DMS 273 (cell line): ENCODE data around the gene MAPK6.

Experiments
- DNase-seq: peaks from one replicate; lab custom pipeline; 2025; ENCODE audit not compliant: unreplicated experiment; lab: John Stamatoyannopoulos, UW

MAPK6 gene

DNA sequence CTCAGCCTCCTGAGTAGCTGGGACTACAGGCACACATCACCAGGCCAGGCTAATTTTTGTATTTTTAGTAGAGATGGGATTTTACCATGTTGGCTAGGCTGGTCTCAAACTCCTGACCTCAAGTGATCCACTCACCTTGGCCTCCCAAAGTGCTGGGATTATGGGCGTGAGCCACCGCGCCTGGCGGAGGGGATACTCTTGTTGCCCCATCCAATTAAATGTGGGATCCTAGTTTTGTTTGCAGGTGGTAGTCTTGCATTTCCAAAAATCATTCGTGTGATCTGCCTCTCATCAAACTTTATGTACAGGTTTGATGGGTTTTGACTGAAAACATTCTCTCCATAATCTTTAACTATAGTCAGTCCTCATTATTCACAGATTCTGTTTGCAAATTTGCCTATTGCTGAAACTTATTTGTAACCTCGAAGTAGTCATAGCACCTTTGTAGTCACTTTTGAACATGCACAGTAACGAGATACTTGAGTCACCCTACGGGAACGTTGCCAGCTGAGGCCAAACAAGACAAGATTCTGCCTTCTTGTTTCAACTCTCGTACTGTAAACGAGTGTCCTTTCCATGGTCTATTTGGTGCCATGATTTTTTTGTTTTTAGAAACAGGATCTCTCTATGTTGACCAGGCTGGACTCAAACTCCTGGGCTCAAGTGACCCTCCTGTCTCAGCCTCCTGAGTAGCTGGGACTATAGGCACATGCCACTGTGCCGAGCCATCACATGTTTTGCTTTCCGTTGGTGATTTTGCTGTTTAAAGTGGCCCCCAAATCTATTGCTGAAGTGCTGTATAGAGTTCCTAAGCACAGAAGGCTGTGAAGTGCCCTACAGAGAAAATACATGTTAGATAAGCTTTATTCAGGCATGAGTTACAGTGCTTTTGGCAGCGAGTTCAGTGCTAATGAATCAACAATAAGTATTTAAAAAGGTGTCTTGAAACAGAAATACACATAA lies 8.1 kb upstream of the MAPK6 start:
- peak; percentile 12 for DNase-seq

DNA sequence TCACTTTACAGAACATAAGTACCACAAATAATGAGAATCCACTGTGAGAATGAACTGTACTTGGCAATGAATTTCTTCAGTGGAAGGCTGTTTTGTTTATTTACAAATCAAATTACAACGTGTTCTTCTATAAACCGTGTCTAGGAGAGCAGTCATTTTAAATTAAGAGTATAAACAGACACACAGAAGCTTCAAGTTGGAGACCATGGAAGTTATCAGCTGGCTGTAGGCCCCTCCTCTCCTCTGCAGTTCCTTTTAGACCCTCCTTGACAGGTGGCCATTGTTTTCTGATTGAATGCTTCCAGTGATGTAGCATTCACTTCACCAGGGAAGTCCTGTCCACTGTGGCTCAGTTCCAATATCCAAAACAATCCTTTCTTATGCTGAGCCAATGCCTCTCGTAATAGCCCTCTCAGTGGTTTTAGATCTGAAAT lies 7.3 kb upstream of the MAPK6 start:
- DNase-seq, result peak; percentile 18

DNA sequence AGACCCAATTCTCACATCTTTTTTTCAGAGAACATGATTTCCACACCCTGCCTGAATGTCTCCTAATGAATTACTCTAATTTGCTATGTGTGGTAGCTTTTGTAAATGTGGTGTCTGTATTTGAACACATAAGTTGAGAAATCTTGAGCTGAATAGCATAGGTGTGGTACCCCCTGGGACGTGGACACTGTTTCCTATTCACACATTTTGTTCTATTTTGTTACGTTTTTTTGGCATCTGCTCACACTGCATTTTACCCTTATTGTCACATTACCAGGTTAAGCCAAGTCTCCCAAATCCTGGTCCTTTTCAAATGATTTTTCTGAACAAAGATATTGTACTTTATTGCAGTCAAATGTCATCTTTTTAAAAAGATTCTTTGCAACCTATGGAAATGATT lies 6.8 kb upstream of the MAPK6 start:
- no peak for DNase-seq

DNA sequence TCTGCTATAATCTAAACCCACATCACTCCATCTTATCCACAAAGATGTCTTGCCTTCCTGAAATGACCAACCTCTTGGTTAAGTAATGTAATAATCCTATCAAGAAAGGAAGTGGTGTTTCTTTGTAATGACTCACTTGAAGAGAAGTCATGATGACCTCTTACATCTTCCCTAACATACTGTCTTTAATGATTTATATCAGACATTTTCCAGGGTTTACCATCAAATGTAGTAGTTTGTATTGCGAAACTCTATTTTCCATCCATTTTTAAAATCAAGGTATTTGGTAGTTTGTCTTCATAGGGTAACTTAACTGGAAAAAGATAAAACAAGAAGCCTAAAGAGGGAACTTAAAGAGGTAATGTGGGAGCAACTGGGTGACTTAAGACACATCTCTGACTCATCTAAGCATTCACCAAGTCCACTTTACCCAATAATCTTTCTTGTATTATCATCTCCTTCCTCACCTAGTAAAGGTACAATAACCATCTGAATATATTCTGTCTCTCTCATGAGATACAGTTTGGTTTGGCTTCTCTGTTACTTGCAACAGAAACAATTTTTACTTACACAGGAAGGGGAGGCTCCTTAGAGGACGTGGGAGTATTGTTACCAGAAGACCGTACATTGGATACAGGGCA lies 5.7 kb upstream of the MAPK6 start:
- DNase-seq, result no peak

DNA sequence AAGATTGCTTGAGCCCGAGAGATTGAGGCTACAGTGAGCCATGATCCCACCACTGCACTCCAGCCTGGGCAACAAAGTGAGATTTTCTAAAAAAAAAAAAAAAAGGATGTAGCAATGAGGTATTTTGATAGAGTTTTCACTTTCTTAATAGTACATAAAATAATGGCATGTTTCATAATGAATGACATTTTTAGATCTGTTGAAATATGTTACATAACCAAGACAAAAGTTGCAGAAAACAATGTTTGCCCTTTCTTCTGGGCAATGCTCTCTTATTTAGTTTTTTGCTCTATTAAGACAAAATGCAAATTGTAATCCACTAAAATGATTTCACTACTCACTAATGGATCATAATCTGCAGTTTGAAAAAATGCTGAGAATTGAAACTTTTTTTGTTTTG lies 4.4 kb upstream of the MAPK6 start:
- DNase-seq, result no peak

DNA sequence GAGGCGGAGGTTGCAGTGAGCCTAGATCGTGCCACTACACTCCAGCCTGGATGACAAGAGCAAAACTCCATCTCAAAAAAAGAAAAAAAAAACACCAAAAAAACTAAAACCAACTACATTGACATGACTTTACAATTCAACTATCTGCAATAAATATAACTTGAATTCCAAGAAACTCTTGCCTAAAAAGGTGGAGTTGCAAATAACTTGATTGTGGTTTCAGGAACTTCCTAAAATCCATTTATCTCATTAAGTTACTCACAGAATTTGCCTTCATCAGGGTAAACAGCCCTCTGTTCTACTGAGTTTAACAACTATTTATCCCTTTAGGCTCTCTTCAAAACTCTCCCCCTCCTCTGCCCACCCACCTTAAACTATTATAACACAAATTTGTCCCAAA lies 2.7 kb upstream of the MAPK6 start:
- DNase-seq, result no peak

DNA sequence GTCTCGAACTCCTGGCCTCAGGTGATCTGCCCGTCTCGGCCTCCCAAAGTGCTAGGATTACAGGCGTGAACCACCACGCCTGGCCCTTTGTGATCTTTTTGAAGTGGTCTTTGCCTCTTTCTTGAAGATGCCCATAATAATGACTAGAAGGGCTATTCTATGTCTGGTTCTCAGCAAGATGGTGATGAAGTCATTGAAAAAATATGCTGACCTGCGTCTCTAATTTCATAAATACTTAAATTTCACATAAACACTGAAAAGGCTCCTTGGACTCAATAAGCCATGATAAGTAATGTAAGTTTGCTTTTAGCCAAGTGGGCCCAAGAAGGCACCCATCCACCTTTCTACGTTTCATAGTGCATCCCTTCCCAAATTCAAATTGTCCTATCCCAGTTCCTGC lies 775 bp upstream of the MAPK6 start:
- no peak for DNase-seq

DNA sequence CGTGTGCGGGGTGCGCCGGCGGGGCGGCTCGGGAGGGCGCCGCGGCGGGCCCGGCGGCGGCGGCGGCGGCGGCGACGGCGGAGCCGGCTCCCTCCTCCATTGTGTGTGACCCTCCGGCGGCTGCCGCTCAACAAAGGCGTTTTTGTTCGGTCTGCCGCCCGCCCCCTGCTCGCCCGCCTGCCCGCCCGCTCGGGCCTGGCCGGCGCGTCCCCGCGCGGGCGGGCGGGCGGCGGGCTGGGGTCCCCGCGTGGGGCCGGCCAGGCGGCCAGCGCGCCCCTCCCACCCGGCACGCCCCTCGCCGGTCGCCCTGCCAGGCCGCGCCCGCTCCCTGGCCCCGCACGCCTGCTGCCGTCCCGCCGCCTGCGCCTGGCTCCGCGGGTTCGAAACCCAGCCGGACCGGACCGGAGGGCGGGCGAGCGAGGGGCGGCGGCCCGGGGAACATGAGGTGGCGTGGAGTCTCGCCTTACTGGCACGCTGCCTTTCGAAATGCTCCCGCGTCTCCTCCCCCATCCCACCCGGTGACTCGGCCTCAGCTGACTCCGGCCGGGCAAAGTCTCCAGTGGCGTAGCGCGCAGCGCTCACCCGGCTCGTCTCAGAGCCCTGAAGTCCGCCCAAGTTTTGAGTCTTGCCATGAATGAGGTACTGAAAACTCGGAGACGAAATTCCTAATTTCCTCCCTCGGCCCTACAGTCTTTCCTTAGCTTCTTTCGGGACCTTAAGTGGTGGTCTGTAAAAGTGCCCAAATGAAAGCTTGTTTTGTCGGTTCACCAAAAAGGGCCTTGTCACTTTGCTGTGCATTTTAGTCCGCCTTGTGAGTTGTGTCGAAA lies 588 bp downstream of the MAPK6 start:
- DNase-seq, result peak; percentile 85

DNA sequence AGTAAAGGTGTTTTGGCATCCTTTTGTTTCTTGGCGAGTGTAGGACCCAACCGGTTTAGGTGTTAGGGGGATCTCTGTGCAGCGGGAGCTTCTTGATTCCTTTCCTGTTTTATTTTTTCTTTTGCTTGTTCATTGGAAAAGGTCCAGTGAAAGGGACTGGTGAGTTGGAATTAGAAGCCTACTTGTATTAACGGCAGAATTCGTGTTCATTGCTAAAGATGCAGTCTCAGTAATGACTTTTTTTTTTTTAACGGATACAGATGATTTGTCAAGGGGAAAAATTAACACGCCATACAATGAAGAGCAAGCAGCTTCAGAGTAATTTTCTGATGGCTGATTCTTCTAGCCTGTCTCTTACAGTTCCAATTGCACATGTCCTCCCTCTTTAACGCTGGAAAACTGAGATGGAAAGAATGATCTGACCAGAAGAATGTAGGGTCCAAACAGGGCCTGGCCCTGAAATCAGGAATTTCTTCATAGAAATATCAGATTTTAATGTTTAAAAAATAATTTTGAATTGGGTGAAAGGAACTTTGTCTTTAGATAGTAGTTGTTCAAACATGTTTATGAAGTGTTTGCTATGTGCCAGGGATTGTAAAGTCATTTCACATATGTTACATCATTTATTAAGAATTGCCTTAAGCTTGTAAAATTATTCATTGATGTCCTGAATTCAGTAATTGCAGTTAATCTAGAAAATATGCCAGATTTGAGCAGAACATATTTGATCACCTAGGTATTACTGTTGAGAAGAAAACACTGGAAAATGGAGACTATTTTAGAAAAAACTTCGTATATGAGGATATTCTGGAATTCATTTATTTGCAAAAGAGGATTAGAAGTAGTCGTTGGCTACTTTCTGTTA lies 1.4 kb downstream of the MAPK6 start:
- peak; percentile 59 for DNase-seq

DNA sequence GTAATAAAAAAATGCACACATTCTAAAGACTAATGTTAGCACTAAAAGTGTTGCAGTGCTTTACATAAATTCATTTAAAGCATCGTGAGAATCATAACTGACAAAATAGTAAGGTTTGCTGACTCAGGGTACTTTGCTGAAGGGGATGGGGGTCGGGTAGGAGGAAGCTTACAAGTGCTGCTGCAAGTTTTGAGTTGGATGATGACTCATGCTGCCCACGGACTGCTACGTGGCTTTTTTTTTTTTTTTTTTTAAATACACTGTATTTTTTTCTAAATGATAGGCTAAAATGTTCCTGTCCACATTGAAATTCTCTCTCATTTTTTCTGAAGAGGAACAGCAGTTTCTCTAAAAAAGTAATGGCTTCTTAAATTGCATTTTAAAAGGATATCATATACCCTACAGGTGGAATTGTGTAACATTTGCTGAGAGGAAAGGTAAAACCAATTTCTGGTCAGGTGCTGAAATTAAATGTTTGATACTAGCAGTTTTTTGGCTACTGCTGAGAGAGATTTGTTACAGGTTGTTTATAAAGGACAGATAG lies 2.2 kb downstream of the MAPK6 start:
- DNase-seq, result peak; percentile 43

DNA sequence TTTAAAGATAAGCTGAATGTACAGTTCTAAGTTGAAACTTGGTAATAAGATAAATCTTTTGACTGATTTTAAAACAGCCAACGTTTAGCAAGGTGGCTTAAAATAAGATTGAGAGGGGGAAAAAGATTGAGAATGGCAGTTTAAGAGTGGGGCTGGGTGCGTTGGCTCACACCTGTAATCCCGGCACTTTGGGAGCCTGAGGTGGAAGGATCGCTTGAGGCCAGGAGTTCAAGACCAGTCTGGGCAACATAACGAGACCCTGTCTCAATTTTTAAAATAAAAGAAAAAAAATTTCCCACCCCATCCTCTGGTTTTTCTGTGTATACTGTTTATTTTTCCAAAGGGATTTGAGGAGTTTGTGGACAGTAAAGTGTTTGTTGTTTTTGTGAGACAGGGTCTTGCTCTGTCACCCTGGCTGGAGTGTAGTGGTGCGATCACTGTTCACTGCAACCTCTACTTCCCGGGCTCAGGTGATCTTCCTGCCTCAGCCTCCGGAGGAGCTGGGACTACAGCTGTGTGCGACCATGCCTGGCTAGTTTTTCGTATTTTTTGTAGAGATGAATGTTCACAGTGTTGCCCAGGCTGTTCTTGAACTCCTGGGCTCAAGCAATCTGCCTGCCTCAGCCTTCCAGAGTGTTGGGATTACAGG lies 3.0 kb downstream of the MAPK6 start:
- no peak for DNase-seq

DNA sequence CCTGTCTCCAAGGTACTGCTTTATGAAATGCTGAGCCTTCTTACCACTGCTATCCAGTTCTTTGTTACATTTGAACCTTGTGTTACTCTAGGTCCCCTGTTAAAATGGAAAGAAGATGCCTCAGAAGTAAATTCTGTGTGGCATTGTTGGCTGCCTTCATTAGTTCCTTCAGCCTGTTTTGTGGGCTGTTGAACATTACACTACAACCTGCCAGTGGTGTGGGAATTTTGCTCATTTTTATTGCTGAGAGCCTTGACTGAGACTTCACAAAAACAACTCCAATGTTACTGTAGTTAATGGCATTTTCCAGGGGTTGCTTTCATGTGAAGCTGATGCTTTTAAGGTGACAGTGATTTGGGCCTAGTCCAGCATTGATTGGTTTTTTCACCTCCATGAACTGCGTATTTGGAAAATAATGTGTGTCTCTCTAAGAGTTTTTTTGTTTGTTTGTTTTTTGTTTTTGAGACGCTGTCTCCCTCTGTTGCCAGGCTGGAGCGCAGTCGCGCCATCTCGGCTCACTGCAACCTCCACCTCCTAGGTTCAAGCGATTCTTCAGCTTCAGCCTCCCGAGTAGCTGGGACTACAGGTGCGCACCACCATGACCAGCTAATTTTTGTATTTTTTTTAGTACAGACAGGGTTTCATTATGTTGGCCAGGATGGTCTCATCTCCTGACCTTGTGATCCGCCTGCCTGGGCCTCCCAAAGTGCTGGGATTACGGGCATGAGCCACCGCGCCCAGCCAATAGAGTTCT lies 4.3 kb downstream of the MAPK6 start:
- no peak for DNase-seq

DNA sequence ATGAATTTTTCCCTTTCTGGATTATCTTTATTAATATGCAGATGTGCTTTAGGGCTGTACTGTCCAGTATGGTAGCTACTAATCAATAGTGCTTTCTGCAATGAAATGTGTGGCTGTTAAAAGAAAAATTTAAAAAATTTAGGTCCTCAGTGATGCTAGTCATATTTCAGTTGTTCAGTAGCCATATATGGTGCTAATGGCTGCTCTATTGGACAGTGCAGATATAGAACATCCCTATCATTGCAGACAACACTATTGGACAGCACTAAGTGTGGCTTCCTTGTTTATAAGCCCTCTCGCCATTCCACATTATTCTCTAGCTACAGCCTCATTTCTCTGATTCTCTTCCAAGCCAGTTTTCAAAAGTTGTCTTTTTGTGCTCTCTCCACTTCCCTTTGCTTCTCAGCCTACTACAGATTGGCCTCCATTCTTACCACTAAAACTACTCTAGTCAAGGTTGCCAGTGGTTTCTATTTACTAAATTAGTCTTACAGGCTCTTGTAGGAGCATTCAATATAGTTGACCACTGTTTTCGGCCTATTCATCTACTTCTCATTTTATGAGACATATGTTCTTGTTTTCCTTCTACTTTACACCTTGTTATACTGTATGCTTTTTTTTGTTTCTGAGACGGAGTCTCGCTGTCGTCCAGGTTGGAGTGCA lies 9.5 kb downstream of the MAPK6 start:
- DNase-seq, result no peak

DNA sequence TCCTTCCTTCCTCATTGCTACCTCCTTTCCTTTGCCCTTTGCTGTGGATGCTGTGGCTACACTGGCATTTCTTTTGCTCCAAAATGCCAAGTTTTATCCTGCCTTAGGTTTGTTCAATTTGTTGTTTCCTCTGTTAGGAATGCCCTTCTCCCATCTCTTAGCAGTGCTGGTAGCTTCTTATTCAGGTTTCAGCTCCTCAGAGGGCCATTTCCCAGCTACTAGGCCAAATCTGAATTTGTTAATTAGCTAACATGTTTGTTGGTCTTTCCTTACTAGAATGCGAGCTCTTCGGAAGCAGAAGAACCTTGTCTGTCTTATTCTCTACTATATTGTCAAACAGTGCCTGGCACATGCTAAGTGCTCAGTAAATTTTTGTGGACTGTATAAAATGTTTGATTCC lies 11.0 kb downstream of the MAPK6 start:
- DNase-seq, result no peak

DNA sequence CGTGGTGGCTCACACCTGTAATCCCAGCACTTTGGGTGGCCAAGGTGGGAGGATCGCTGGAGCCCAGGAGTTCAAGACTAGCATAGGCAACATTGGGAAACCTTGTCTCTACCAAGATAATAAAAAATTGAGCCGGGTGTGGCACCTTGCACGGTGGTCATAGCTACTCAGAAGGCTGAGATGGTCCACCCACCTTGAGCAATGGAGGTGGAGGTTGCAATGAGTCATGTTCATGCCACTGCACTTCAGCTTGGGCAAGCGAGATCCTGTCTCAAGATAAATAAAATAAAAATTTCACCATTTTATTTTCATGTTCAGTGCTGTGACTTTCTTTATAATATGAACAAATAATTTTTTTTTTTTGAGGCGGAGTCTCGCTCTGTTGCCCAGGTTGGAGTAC lies 12.5 kb downstream of the MAPK6 start:
- DNase-seq, result no peak

DNA sequence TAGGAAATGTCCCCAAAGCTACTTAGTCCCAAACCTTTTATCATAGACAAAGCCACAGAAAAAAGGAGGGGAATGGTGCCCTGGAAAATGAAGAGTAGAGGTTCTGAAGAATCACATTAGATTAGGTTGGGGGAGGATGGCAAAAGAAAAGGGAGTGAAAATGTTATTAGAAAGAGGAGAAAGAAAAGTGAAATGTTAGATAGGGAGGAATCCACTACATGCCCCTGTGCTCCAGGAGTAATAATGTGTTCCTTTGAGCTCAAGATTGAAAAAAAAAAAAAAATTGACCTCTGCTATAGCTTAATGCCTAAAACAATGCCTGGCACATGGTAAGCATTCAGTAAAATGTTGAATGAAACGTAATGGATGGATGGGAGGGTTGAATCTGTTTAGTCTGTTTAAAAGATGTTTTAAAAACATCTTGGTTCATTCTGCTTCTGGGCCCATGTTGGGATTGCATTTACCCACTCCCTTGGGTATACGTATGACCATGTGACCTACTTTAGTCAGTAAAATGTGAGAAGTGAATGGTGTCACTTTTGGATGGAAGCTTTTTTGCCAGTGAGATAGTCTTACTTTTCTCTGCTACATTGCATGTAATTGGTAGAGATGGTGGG lies 19.0 kb downstream of the MAPK6 start:
- no peak for DNase-seq

DNA sequence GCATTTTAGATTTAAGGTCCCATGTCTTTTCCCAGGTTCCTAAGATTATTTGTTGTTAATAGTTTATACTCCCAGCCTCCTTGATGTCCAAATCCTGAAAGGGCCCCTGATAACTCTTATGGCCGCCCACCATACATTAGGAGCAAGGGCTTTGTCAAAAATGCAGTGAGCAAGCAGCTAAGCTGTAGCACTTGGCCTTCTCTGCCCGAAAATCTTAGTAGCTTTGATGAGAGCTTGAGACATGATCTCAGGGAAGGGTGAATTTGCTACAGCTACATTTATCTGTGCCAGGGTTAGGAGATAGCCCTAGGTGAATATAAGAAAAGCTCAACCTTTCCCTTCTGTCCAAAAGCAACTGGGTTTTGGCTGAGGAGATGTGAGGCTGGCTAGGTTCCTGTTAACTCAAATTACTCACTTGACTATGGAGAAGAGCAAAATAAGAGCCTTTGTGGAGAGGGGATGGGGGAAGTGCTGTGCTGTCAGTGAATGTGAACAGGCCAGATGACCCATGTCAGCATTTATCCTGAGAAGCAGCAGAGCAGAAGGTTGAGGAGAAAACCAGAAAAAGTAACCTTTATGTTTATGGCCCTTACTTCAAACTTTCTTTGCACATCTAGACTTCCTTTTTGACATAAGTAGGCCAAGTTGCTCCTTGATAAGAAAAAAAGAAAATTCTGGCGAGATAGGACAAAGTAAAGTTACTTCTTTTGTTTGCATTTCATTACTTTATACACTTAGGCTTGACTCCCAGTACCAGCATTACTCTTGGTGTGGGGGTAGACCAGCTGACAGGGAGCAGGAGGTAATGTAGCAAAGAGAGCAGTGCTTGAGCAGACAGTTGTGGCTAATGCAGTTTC lies 21.1 kb downstream of the MAPK6 start:
- peak; percentile 20 for DNase-seq
